HEK293 (cell line): ENCODE results near the gene SLC37A3.

Experiments
- CTCF ChIA-PET: fragments of 350-600 bp; formaldehyde crosslinking; extraction: SDS; loops from one replicate; lab custom pipeline; 2021; ENCODE audit warnings: antibody characterized with exemption; lab: Yijun Ruan, JAX
- POLR2A ChIA-PET: fragments of 300-600 bp; formaldehyde crosslinking; extraction: SDS; loops from one replicate; lab custom pipeline; 2020; ENCODE audit warnings: antibody characterized with exemption, inconsistent platforms; lab: Yijun Ruan, JAX
- H3K27ac ChIP-seq: fragments of 200-500 bp; sonication (Bioruptor generic); 2 replicates; pipeline ENCODE4 v1.5.1; 2014; ENCODE audit warnings: low read depth, low read length, control low read depth, inconsistent platforms; ENCODE audit errors: extremely low read depth
- H3K36me3 ChIP-seq, 2 experiments: fragments of 200-500 bp in 1 of 2; sonication (Bioruptor generic) in 1 of 2; 1 replicate in 1 of 2; 2 replicates in 1 of 2; pipeline ENCODE4 v1.5.1; 2014 to 2017; ENCODE audit warnings: inconsistent platforms in 2 of 2, low read length in 2 of 2; ENCODE audit not compliant: control insufficient read depth in 2 of 2, insufficient read depth in 1 of 2
- H3K4me1 ChIP-seq: fragments of 200-500 bp; sonication (Bioruptor generic); 2 replicates; pipeline ENCODE4 v1.5.1; 2014; ENCODE audit warnings: mild to moderate bottlenecking, low read length, inconsistent platforms; ENCODE audit not compliant: control insufficient read depth, insufficient read depth
- H3K4me3 ChIP-seq: 2 replicates; pipeline ENCODE4 v1.5.1; 2011; ENCODE audit warnings: low read depth, mild to moderate bottlenecking, control low read depth, low read length, moderate library complexity
- H3K9me3 ChIP-seq: fragments of 200-500 bp; sonication (Bioruptor generic); 2 replicates; pipeline ENCODE4 v1.5.1; 2014; ENCODE audit warnings: low read depth, low read length, inconsistent platforms; ENCODE audit not compliant: control insufficient read depth, insufficient read depth
- SCRT2 ChIP-seq: fragments of 450-650 bp; formaldehyde crosslinking; IDR thresholded peaks from 2 replicates; pipeline ENCODE4 v1.5.1; 2016; ENCODE audit warnings: missing biosample characterization, missing genetic modification characterization
- YY2 ChIP-seq: fragments of 450-650 bp; formaldehyde crosslinking; IDR thresholded peaks from 2 replicates; pipeline ENCODE4 v1.5.1; 2016; ENCODE audit warnings: missing biosample characterization, missing genetic modification characterization
- ZBTB48 ChIP-seq: fragments of 450-650 bp; formaldehyde crosslinking; IDR thresholded peaks from 2 replicates; pipeline ENCODE4 v1.5.1; 2016; ENCODE audit warnings: missing biosample characterization, missing genetic modification characterization
- ZNF140 ChIP-seq: fragments of 450-650 bp; formaldehyde crosslinking; IDR thresholded peaks from 2 replicates; pipeline ENCODE4 v1.5.1; 2016; ENCODE audit warnings: missing biosample characterization, missing genetic modification characterization
- ZNF146 ChIP-seq: fragments of 450-650 bp; formaldehyde crosslinking; IDR thresholded peaks from 2 replicates; pipeline ENCODE4 v1.5.1; 2016; ENCODE audit warnings: missing biosample characterization, missing genetic modification characterization
- ZNF292 ChIP-seq: fragments of 450-650 bp; formaldehyde crosslinking; IDR thresholded peaks from 2 replicates; pipeline ENCODE4 v1.5.1; 2016; ENCODE audit warnings: low read depth, missing biosample characterization, missing genetic modification characterization, borderline replicate concordance
- ZNF530 ChIP-seq: fragments of 450-650 bp; formaldehyde crosslinking; IDR thresholded peaks from 2 replicates; pipeline ENCODE4 v1.5.1; 2016; ENCODE audit warnings: low read depth, missing biosample characterization, missing genetic modification characterization
- ZNF544 ChIP-seq: fragments of 450-650 bp; formaldehyde crosslinking; IDR thresholded peaks from 2 replicates; pipeline ENCODE4 v1.5.0; 2017; ENCODE audit warnings: missing biosample characterization, missing genetic modification characterization
- ZNF623 ChIP-seq: fragments of 450-650 bp; formaldehyde crosslinking; IDR thresholded peaks from 2 replicates; pipeline ENCODE4 v1.5.1; 2016; ENCODE audit warnings: missing biosample characterization, missing genetic modification characterization
- ZNF626 ChIP-seq: fragments of 450-650 bp; sonication (Bioruptor Pico); formaldehyde crosslinking; IDR thresholded peaks from 2 replicates; pipeline ENCODE4 v1.5.1; 2018; ENCODE audit warnings: missing biosample characterization, missing genetic modification characterization, inconsistent platforms
- TF ChIP-seq, protein P1 (sequence below): fragments of 450-650 bp; formaldehyde crosslinking; IDR thresholded peaks from 2 replicates; pipeline ENCODE4 v1.5.1; 2017; ENCODE audit warnings: missing biosample characterization, missing genetic modification characterization
- TF ChIP-seq, protein P2 (sequence below): fragments of 450-650 bp; formaldehyde crosslinking; IDR thresholded peaks from 2 replicates; pipeline ENCODE4 v1.5.1; 2016; ENCODE audit warnings: missing biosample characterization, missing genetic modification characterization, borderline replicate concordance
- TF ChIP-seq, protein P3 (sequence below): fragments of 450-650 bp; formaldehyde crosslinking; IDR thresholded peaks from 2 replicates; pipeline ENCODE4 v1.5.1; 2017; ENCODE audit warnings: missing biosample characterization, mild to moderate bottlenecking, missing genetic modification characterization, moderate library complexity

The SLC37A3 gene

DNA sequence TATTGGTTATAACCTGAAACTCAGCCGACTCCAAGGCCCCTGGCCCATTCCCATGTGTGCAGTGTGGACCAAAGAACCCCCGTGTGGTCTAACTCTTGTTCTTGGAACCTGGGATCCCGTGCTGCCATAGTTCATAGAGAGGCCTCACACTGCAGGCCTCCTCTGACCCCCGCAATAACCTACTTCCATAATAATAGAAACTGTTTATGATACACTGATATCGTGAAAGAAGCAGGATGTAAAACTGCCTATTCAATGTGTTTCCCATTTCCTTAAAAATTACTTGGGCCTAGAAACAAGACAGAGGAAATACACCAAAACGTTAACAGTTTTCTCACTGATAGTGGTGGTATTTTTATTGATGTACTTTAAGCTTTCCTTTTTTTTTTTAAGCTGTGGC lies 112.4 kb downstream of the SLC37A3 start:
- TF ChIP-seq ZNF544 (no peak), ZBTB48 (tag by site-specific recombination) (no peak), ZNF292 (tag by site-specific recombination) (no peak), ZNF623 (tag by site-specific recombination) (no peak)
- TF ChIP-seq, all 188 proteins: peak for 0
- ChIA-PET CTCF (interaction anchor here (0.7 kb wide), 1 partner anchor 207 kb away, joined by 5 read pairs; no protein-coding TSS in a partner anchor), POLR2A (no interaction called here)
- no peak overlapping the region for H3K27ac ChIP-seq
- no peaks in the 10 kb centered on the region for H3K9me3 ChIP-seq
- no peak overlapping the region for H3K4me3 ChIP-seq
- no peaks in the 10 kb centered on the region for H3K4me1 ChIP-seq
- H3K36me3 ChIP-seq: no peaks in the 10 kb centered on the region

DNA sequence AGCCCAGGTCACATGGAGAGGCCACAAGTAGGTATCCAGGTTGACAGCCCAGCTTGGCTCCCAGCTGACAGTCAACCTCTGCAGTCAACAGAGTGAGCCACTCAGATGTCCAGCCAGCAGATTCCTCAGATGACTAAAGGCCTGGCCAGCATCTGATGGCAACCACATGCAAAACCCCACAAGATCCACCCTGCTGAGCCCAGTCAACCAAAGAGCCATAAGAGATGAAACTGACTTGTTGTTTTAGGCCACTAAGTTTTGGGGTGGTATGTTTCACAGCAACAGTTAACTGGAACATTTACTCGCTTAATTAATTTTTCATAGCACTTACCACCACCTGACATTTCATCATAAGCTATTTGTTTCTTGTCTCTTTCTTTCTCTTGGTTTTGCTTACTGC lies 114.3 kb downstream of the SLC37A3 start:
- Histone ChIP-seq H3K36me3 (no peaks in the 10 kb centered on the region), H3K27ac (no peak overlapping the region), H3K4me1 (no peaks in the 10 kb centered on the region), H3K9me3 (no peaks in the 10 kb centered on the region), H3K4me3 (no peak overlapping the region)
- ChIA-PET CTCF (no interaction called here), POLR2A (no interaction called here)
- TF ChIP-seq ZNF146 (tag by site-specific recombination) (no peak), SCRT2 (tag by site-specific recombination) (no peak), ZNF140 (tag by site-specific recombination) (no peak), YY2 (tag by site-specific recombination) (no peak), ZNF530 (no peak), ZNF626 (tag by site-specific recombination) (no peak)
- TF ChIP-seq, protein P1, sequence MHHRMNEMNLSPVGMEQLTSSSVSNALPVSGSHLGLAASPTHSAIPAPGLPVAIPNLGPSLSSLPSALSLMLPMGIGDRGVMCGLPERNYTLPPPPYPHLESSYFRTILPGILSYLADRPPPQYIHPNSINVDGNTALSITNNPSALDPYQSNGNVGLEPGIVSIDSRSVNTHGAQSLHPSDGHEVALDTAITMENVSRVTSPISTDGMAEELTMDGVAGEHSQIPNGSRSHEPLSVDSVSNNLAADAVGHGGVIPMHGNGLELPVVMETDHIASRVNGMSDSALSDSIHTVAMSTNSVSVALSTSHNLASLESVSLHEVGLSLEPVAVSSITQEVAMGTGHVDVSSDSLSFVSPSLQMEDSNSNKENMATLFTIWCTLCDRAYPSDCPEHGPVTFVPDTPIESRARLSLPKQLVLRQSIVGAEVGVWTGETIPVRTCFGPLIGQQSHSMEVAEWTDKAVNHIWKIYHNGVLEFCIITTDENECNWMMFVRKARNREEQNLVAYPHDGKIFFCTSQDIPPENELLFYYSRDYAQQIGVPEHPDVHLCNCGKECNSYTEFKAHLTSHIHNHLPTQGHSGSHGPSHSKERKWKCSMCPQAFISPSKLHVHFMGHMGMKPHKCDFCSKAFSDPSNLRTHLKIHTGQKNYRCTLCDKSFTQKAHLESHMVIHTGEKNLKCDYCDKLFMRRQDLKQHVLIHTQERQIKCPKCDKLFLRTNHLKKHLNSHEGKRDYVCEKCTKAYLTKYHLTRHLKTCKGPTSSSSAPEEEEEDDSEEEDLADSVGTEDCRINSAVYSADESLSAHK (tag by site-specific recombination): no peak
- TF ChIP-seq, protein P2, sequence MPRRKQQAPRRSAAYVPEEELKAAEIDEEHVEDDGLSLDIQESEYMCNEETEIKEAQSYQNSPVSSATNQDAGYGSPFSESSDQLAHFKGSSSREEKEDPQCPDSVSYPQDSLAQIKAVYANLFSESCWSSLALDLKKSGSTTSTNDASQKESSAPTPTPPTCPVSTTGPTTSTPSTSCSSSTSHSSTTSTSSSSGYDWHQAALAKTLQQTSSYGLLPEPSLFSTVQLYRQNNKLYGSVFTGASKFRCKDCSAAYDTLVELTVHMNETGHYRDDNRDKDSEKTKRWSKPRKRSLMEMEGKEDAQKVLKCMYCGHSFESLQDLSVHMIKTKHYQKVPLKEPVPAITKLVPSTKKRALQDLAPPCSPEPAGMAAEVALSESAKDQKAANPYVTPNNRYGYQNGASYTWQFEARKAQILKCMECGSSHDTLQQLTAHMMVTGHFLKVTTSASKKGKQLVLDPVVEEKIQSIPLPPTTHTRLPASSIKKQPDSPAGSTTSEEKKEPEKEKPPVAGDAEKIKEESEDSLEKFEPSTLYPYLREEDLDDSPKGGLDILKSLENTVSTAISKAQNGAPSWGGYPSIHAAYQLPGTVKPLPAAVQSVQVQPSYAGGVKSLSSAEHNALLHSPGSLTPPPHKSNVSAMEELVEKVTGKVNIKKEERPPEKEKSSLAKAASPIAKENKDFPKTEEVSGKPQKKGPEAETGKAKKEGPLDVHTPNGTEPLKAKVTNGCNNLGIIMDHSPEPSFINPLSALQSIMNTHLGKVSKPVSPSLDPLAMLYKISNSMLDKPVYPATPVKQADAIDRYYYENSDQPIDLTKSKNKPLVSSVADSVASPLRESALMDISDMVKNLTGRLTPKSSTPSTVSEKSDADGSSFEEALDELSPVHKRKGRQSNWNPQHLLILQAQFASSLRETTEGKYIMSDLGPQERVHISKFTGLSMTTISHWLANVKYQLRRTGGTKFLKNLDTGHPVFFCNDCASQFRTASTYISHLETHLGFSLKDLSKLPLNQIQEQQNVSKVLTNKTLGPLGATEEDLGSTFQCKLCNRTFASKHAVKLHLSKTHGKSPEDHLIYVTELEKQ: no peak
- TF ChIP-seq, protein P3, sequence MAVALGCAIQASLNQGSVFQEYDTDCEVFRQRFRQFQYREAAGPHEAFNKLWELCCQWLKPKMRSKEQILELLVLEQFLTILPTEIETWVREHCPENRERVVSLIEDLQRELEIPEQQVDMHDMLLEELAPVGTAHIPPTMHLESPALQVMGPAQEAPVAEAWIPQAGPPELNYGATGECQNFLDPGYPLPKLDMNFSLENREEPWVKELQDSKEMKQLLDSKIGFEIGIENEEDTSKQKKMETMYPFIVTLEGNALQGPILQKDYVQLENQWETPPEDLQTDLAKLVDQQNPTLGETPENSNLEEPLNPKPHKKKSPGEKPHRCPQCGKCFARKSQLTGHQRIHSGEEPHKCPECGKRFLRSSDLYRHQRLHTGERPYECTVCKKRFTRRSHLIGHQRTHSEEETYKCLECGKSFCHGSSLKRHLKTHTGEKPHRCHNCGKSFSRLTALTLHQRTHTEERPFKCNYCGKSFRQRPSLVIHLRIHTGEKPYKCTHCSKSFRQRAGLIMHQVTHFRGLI (tag by site-specific recombination): no peak
